Panc1 (cell line): ENCODE results near the gene MRPL27.

Experiments
- POLR2AphosphoS5 ChIP-seq: IDR thresholded peaks from 2 replicates; pipeline ENCODE4 v1.6.1; 2012; ENCODE audit warnings: mild to moderate bottlenecking, low read depth, low read length, moderate library complexity
- SIN3A ChIP-seq: IDR thresholded peaks from 2 replicates; pipeline ENCODE4 v1.6.1; 2012; ENCODE audit warnings: low read depth, mild to moderate bottlenecking, low read length, moderate library complexity, borderline replicate concordance; ENCODE audit not compliant: insufficient read depth

GRCh38 chr17:50365649-50366393 lies 7.2 kb downstream of the MRPL27 start:
- TF ChIP-seq POLR2AphosphoS5, result 0 out of 2 replicates have a peak, but pooled peaks have one; percentile 16
- no peak for TF ChIP-seq SIN3A
